Measurements from ENCODE around the gene NKX3-2.
"Not testable (repeated sequence)": the region's sequence is repeated elsewhere in the genome, so short reads cannot be mapped to it uniquely, and the experiment has no call there.

Gene NKX3-2

DNA sequence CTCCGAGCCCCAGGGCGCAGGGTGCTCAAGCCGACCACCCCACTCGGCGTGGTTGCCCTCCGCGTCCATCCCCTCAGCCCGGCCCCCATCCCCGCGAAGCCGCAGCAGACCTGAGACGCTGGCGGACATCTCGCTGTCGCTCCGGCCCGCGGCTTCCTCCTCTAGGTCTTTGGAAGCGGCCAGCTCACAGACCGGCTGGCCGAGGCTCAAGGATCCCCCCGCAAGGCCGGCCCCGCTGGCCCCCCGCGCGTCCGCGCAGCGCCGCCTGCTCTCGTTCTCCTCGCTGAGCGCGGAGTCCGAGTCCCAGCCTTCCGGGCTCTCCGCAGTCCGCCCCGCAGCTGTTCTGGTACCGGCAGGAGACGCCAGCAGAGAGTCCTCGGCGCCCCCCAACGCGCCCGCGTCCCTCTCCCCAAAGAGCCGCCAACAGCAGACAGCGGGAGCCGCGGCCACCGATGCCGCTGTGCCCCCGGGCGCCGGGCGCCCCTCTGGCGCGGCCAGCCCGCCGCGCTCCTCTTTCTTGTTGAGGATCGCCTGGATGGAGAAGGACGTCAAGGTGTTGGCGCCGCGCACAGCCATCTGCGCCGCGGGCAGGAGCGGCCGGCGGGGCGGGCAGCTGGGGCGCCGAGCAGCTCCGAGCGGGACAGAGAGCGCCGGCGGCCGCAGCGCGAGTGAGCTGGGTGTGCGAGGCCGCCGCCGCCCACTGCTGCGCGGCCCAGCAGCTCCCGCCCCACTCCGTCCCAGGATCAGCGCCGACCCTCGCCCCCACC lies at the start of gene NKX3-2:
NKX3-2 (minus strand) TSS at position 670 of the 767 bp plus-strand sequence; CDS start at position 576, 94 bp downstream.
- no peak for DNase-seq

- no peak for DNase-seq
Measured at GRCh38 chr4:13592220-13592619, 47.9 kb upstream of the NKX3-2 start.

DNA sequence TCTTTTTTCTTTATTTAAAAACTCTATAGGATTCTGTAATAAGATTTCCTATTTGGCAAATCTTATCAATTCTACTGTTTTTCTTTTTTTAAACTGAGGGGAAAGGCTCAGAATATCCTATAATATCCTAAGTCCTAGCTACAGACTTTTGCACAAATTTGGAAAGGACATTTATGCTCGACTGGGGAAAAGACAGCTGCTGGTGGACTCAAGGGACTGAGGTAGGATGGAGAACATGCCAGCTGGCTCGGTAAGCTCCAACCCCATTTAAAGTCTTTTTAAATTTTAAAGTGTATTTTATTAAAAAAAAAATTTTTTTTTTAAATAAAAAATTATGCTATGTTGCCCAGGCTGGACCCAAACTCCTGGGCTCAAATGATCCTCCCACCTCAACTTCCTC lies 46.5 kb upstream of the NKX3-2 start:
- DNase-seq: no peak

DNA sequence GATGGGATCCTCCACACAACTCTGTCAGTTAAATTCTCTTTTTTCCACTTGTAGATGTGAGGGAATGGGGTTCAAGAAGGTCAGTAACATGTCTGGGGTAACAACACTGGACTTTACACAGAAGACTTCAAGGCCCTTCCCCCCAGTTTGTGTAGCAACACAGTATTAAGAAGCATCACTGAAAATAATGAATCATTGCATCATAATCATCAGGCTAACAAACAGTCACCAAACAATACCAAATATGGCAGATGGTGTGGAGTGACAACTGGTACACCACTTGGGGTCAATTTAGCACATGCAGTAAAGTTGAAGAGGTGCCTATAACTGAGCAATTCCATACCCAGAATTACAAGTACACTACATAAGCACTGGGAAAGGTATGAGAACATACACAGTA lies 44.6 kb upstream of the NKX3-2 start:
- no peak for DNase-seq

GRCh38 chr4:13584481-13584880 lies 40.2 kb upstream of the NKX3-2 start:
- no peak for DNase-seq

DNA sequence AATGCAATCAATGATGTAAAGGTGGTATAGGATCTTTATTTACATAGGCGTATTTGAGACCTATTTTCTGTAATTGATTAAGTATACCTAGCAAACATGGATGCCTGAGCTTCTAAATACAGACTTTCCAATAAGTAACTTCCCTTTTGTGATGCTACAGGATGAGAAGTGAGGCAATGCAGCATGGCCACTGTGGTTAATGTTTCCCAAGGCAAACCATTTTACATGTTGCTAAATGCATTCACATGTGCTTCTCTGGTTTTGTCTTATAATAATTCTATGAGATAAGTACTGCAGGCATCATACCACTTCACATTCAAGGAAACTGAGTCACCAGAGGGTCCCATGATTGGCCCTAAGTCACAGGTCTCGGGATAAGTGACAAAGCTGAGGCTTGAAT lies 35.7 kb upstream of the NKX3-2 start:
- no peak for DNase-seq

GRCh38 chr4:13577660-13578059 lies 33.4 kb upstream of the NKX3-2 start:
- no peak for DNase-seq

DNA sequence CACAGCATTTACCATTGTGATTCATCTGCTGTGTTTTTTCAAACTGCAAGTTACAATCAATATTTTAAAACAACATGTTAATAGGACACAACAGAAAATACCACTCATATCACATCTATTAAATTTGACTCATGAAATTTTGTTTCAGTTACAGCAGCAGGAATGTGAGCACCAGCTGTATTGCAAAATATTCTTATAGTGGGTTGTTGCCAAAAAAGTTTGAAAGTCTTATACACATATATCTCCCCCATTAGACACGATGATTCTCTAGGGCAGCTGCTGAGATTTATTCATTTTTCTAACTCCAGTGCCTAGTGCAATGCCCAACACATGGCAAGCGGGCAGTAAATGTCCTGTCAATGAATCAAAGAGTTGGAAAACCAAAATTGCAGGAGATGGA lies 26.6 kb upstream of the NKX3-2 start:
- no peak for DNase-seq

- no peak for DNase-seq
Measured at GRCh38 chr4:13567125-13567524, 22.8 kb upstream of the NKX3-2 start.

- no peak for DNase-seq
Measured at GRCh38 chr4:13562876-13563275, 18.6 kb upstream of the NKX3-2 start.

DNA sequence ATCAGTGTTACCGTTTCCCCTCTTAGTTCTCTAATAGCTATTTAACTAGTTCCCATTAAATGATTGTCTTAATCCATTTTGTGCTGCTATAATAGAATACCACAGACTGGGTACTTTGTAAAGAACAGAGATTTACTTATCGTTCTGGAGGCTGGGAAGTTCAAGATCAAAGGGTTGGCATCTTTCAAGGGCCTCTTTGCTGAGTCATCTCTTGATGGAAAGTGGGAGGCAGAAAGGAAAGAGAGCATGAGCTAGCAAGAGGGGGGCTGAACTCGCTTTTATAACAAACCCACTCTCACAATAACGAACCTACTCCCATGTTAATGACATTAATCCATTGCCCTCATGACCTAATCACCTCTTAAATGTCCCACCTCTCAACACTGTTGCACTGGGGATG lies 17.4 kb upstream of the NKX3-2 start:
- no peak for DNase-seq

DNA sequence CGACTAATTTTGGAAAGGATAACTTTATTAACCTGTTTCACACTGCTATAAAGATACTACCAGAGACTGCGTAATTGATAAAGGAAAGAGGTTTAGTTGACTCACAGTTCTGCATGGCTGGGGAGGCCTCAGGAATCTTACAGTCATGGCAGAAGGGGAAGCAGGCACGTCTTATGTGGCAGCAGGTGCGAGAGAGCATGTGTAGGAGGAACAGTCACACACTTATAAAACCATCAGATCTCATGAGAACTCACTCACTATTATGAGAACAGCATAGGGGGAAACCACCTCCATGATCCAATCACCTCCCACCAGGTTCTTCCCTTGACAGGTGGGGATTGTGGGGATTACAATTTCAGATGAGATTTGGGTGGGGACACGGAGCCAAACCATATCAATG lies 15.8 kb upstream of the NKX3-2 start:
- not testable (repeated sequence) for DNase-seq

GRCh38 chr4:13559413-13559812 lies 15.1 kb upstream of the NKX3-2 start:
- no peak for DNase-seq

- no peak for DNase-seq
Measured at GRCh38 chr4:13558881-13559280, 14.6 kb upstream of the NKX3-2 start.

DNA sequence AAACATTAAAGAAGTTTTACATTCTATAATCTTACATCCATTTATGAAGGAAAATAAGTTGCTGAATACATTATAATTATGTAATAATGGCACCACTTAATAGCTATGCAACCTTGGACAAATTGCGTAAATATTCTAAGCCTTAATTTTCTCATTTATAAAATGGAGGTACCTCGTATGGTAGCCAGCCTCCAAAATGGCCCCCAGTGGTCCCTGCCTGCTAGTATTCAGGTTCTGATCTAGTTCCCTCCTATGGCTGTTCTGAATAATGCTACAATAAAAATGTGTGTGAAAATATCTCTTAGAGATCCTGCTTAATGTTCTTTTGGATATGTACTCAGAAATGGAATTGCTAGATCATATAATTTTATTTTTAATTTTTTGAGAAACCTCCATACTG lies 11.0 kb upstream of the NKX3-2 start:
- DNase-seq: no peak

- DNase-seq: no peak
Measured at GRCh38 chr4:13553081-13553480, 8.8 kb upstream of the NKX3-2 start.

DNA sequence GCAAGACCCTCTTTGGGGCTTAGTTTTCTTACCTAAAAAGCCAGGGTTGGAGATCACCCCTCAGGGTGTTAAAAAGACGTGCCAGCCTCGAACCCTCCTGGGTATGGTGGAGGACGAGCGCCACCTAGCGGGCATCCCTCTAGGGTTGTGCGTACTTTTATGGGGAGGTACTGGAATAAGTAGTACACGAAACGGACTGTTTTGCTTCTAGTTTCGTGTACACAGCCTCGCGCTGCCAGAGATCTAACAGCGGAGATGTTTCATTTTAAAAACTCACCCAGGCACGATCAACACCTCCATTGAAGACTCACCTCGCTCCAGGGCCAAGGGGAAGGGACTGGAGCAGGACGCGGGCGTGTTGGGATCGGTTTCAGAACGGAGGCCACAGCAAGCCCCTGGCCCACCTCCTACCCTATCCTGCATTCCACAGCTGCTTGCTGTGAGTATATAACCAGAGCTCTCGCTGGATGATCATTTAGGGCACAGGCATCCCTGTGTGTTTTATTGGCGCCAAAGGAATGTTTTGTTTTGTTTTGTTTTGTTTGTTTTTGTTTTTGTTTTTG lies 4.8 kb upstream of the NKX3-2 start:
- peak; percentile 87 to 90 for DNase-seq

DNA sequence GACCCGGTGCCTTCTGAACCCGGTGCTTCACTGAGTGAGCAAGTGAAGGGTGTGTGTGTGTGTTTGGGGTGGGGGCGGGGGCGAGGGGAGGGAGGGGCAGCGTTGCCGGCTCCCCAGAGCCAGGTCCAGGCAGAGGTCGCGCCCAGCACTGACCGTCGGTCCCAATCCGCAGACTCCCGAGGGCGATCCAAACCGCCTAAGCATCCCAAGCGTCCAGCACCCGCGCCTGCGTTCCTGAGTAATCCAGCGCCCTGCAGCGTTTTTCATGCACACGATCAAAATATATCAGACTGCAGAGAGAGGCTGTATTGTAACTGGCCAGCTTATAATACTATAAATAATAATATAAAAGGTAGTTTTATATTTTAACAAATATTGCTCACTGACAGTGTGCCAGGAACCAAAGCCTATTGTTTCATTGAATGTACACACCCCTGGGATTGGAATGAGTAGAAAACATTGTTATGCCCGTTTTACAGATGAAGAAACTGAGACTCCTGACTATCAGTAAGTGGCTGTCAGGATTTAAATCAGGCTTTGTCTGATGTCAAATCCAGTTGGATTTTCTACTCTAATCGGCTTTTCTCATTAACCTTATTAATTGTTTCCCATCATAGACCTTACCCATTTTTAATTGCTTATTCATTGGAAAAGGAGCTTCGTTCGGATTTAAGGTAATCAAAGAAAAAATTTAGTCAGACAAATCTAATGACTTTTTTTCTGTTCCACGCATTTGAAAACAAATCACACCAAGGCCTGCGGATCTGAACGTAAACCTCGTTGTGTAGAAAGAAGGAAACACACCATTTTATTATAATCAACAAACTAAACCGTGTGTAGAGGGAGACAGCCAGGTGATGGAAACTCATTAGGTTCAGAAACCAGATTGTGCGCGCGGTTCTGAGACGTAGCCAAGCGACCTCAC lies 4.0 kb upstream of the NKX3-2 start:
- DNase-seq: no peak

DNA sequence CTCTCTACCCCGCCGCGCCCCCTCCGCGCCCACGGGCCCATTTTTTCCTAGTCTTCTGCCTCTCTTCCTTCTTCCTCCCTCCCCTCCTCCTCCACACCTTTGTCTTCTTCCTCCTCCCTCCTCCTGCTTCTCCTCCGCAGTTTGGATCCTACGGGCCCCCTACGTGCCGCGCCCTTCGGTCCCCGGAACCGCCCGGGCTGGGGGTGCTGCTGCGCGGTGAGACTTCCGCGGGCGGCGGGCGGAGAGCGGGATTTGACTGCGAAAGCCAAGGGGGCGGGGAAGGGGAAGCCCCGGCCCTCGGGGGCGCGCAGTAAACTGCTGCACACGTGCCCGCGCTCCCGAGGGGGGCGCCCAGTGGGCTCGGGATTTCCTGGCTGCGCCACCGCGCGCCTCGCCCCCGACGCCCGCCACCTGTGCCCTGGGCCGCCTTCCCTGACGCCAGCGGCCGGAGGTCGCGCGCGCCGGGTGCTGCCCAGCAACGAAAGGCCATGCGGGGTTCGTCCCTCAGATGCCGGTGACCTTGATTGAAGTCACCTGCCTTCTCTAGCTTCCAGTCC lies 3.3 kb upstream of the NKX3-2 start:
- DNase-seq: no peak

DNA sequence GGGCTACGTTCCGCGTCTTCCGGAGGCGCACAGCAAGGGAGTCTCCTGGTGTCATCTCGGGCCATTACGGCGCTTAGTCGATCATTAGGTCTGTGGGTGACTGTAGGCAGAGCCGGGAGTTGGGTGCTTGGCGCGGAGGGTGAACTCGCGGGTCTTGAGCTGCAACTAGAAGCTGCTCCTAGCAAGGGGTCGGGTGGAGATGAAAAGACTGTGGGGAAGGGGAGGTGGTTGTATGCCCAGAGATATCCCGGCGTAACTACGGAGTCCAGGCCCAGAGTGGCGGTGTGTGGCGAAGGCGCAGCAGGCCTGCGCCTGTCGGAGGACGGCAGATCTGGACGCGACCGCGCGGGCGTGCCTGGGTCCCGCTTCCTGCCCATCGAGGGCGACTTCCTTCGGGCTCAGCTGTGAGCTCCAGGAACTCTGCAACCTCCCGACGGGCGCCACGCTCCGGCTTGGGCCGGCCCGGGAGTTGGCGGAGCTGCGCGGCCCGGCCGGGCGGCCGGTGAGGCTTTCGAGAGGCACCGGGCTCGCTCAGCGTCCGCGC lies 2.7 kb upstream of the NKX3-2 start:
- no peak for DNase-seq

GRCh38 chr4:13546142-13546940 lies 2.0 kb upstream of the NKX3-2 start:
- DNase-seq: no peak

DNA sequence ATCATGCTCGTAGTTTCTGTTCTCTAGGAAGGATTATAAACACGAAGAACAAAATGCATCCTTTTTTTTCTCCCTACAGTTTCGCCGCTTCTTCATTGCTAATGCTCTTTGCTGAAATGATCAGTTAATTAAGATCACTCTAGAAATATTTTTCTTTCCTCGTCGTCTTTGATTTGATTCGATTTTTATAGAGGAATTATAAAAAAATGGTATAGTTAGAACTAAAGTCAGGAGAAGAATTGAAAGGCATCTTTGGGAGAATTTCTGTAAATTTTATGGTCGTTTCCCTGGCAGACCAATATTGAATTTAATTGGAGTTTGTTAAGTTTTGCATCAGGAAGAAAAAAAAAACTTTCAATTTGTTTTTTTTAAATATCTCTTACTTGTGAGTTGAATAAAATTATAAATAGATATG lies 1.1 kb upstream of the NKX3-2 start:
- DNase-seq: no peak

All from stimulated activated CD4-positive, alpha-beta T cell treated with anti-CD3 and anti-CD28 coated beads, Interleukin-2, amount 100 ng/mL, for 48 hours (primary cell).